CD8-positive, alpha-beta memory T cell (primary cell): ENCODE measurements around the gene CELF4. TPM values are rescaled to one million over a fixed set of nuclear protein-coding genes. Genes with fewer than 3 reads are reported as not detected.

Experiments used
- CTCF ChIA-PET: fragments of 350-600 bp; sonication (Branson Sonifier 250); formaldehyde crosslinking; loops from one replicate; lab custom pipeline; 2021; ENCODE audit warnings: antibody characterized with exemption; lab: Charles Lee
- POLR2A ChIA-PET: fragments of 350-600 bp; sonication (Branson Sonifier 250); formaldehyde crosslinking; loops from one replicate; lab custom pipeline; 2021; ENCODE audit warnings: antibody characterized with exemption; lab: Charles Lee
- DNase-seq, 5 donors: peaks; one replicate each; pipeline versions ENCODE4 v3.0.0 to v3.0.0-alpha.2; 2020 to 2022; ENCODE audit warnings: mixed read lengths in 1 of 5
- H3K27ac ChIP-seq: one replicate; pipeline ENCODE4 v1.7.0; 2013; ENCODE audit warnings: low read depth, mild to moderate bottlenecking, low read length, moderate library complexity
- H3K27me3 ChIP-seq: 2 replicates; pipeline ENCODE4 v1.7.0; 2013; ENCODE audit warnings: low read length, mild to moderate bottlenecking; ENCODE audit not compliant: insufficient read depth, poor library complexity, severe bottlenecking
- H3K36me3 ChIP-seq: 2 replicates; pipeline ENCODE4 v1.7.0; 2013; ENCODE audit warnings: mild to moderate bottlenecking, low read length, moderate library complexity; ENCODE audit not compliant: insufficient read depth
- H3K4me1 ChIP-seq: 2 replicates; pipeline ENCODE4 v1.7.0; 2013; ENCODE audit warnings: mild to moderate bottlenecking, low read length, moderate library complexity; ENCODE audit not compliant: insufficient read depth
- H3K4me3 ChIP-seq: 2 replicates; pipeline ENCODE4 v1.7.0; 2013; ENCODE audit warnings: mild to moderate bottlenecking, low read length
- H3K9me3 ChIP-seq: 2 replicates; pipeline ENCODE4 v1.7.0; 2013; ENCODE audit warnings: mild to moderate bottlenecking, low read length
- H3K27ac Mint-ChIP-seq, 8 donors: one replicate each; pipeline ENCODE4 v1.8.0; 2020 to 2021; ENCODE audit warnings: mixed read lengths in 8 of 8, mild to moderate bottlenecking in 6 of 8, inconsistent platforms in 3 of 8, moderate library complexity in 3 of 8
- H3K27me3 Mint-ChIP-seq, 2 donors: one replicate each; pipeline ENCODE4 v1.8.0; 2020 to 2021; ENCODE audit warnings: mixed read lengths in 2 of 2, mild to moderate bottlenecking in 1 of 2, moderate library complexity in 1 of 2
- H3K36me3 Mint-ChIP-seq, 3 donors: one replicate each; pipeline ENCODE4 v1.8.0; 2020 to 2021; ENCODE audit warnings: mixed read lengths in 3 of 3, inconsistent platforms in 1 of 3, mild to moderate bottlenecking in 1 of 3
- H3K4me1 Mint-ChIP-seq, 3 donors: one replicate each; pipeline ENCODE4 v1.8.0; 2020 to 2021; ENCODE audit warnings: mixed read lengths in 3 of 3, inconsistent platforms in 1 of 3, mild to moderate bottlenecking in 1 of 3
- H3K4me3 Mint-ChIP-seq, 7 donors: one replicate each; pipeline ENCODE4 v1.8.0; 2020 to 2021; ENCODE audit warnings: mixed read lengths in 7 of 7, mild to moderate bottlenecking in 6 of 7, moderate library complexity in 4 of 7, inconsistent platforms in 2 of 7
- H3K9me3 Mint-ChIP-seq, 5 donors: one replicate each; pipeline ENCODE4 v1.8.0; 2020 to 2022; ENCODE audit warnings: mixed read lengths in 5 of 5, mild to moderate bottlenecking in 3 of 5, moderate library complexity in 2 of 5, inconsistent platforms in 1 of 5
- polyA plus RNA-seq: library from polyadenylated mRNA; unstranded; fragments of 300-500 nt; fragmentation: Illumina TruSeq; gene quantifications from one replicate; pipeline ENCODE4 v1.2.3, GENCODE V29; 2021
- total RNA-seq, 2 experiments: library from RNA; stranded (reverse); gene quantifications; one replicate each; pipeline ENCODE4 v1.2.3, GENCODE V29; 2021

Gene CELF4
- total and polyA plus RNA-seq, 3 experiments from 2014 or later, result not detected

DNA sequence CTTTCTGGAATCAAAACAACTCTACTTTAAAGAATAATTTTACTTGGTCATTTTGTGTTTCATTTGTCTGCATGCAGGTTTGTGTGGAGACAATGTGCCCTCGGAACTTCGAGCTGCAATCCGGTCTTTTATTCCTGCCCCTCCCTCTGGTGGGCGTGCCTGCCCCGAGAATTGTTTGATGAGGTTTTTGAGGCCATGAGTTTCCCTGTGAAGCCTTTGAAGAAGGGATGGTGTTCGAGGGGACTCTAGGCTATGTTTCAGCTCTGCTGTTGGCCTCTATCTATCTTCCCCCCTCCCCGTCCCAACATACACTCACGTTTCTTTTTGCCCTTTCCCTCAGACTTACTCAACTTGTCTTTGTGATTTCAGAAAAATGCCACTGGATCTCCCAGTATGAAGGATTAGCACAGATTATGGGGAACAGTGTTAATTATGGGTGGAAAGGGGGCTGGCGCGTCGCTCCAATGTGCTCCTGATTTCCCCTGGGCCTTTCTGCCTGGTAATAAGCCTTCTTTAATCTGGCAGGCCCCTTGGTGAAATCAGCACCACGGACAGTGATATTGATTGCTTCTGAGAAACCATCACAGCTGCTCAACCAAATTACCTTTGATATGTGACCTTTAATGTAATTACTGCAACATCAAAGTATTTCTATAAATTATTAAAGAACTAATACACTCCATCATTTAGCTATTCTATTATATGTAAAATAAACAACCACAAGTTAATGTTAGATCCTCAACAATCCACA is 82.2 kb downstream of the CELF4 start:
- H3K4me1 Mint-ChIP-seq, result peaks cover 0 to 8% (median 5%) of the 10 kb centered on the region in 3 donors
- POLR2A ChIA-PET, result no interaction called here
- peaks cover 23% of the 10 kb centered on the region for H3K27me3 ChIP-seq
- H3K9me3 Mint-ChIP-seq, result peaks cover 0 to 10% (median 5%) of the 10 kb centered on the region in 5 donors
- H3K36me3 Mint-ChIP-seq, result no peaks in the 10 kb centered on the region
- H3K27me3 Mint-ChIP-seq, result peaks cover 30 to 45% of the 10 kb centered on the region in 2 donors
- no peak overlapping the region for H3K4me3 ChIP-seq
- H3K27ac Mint-ChIP-seq, result no peak overlapping the region
- no peak overlapping the region for H3K27ac ChIP-seq
- CTCF ChIA-PET, result no interaction called here
- H3K4me3 Mint-ChIP-seq, result no peak overlapping the region
- H3K4me1 ChIP-seq, result no peaks in the 10 kb centered on the region
- H3K36me3 ChIP-seq, result no peaks in the 10 kb centered on the region
- DNase-seq, result no peak
- H3K9me3 ChIP-seq, result no peaks in the 10 kb centered on the region

GRCh38 chr18:37482433-37482832 is 83.2 kb downstream of the CELF4 start:
- no peaks in the 10 kb centered on the region for H3K9me3 ChIP-seq
- H3K27ac ChIP-seq, result no peak overlapping the region
- H3K36me3 ChIP-seq, result no peaks in the 10 kb centered on the region
- H3K4me3 ChIP-seq, result no peak overlapping the region
- H3K4me1 Mint-ChIP-seq, result peaks cover 0 to 8% (median 5%) of the 10 kb centered on the region in 3 donors
- no peaks in the 10 kb centered on the region for H3K4me1 ChIP-seq
- H3K27ac Mint-ChIP-seq, result no peak overlapping the region
- no peaks in the 10 kb centered on the region for H3K36me3 Mint-ChIP-seq
- CTCF ChIA-PET, result no interaction called here
- no peak for DNase-seq
- peaks cover 0 to 10% (median 3%) of the 10 kb centered on the region in 5 donors for H3K9me3 Mint-ChIP-seq
- H3K27me3 Mint-ChIP-seq, result peaks cover 25 to 36% of the 10 kb centered on the region in 2 donors
- no peak overlapping the region for H3K4me3 Mint-ChIP-seq
- H3K27me3 ChIP-seq, result peaks cover 21% of the 10 kb centered on the region
- POLR2A ChIA-PET, result no interaction called here

GRCh38 chr18:37482002-37482401 is 83.6 kb downstream of the CELF4 start:
- no peaks in the 10 kb centered on the region for H3K36me3 Mint-ChIP-seq
- DNase-seq, result no peak
- CTCF ChIA-PET, result no interaction called here
- peaks cover 24 to 35% of the 10 kb centered on the region in 2 donors for H3K27me3 Mint-ChIP-seq
- POLR2A ChIA-PET, result no interaction called here
- Histone ChIP-seq H3K4me1 (no peaks in the 10 kb centered on the region), H3K27me3 (peaks cover 17% of the 10 kb centered on the region), H3K4me3 (no peak overlapping the region), H3K9me3 (no peaks in the 10 kb centered on the region), H3K36me3 (no peaks in the 10 kb centered on the region), H3K27ac (no peak overlapping the region)
- peaks cover 0 to 10% (median 3%) of the 10 kb centered on the region in 5 donors for H3K9me3 Mint-ChIP-seq
- no peak overlapping the region for H3K27ac Mint-ChIP-seq
- H3K4me3 Mint-ChIP-seq, result no peak overlapping the region
- peaks cover 0 to 8% (median 5%) of the 10 kb centered on the region in 3 donors for H3K4me1 Mint-ChIP-seq

DNA sequence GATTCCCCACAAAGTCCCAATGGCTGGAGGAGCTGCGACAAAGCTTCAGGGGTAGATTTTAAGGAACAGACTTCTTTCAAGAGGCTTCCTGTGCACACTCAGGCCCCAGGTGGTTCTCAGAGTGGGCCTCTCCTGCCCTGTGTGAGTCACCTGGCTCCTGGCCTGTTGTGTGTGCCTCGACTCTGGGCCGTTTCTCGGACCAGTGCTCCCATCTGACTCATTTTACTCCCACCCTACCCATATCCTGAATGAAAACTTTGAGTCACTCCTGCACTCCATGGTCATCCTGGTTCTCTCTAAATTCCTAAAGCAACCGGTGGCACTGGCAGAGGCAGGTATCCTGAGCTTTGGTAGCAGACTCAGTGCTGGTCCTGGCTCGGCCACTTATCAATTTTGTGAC is 84.1 kb downstream of the CELF4 start:
- no peak for DNase-seq
- H3K9me3 ChIP-seq, result no peaks in the 10 kb centered on the region
- ChIA-PET POLR2A (no interaction called here), CTCF (no interaction called here)
- H3K4me1 ChIP-seq, result no peaks in the 10 kb centered on the region
- Mint-ChIP-seq H3K27me3 (peaks cover 20 to 33% of the 10 kb centered on the region in 2 donors), H3K36me3 (no peaks in the 10 kb centered on the region), H3K4me1 (peaks cover 0 to 8% (median 3%) of the 10 kb centered on the region in 3 donors), H3K9me3 (peaks cover 0 to 8% (median 0%) of the 10 kb centered on the region in 5 donors), H3K27ac (no peak overlapping the region), H3K4me3 (no peak overlapping the region)
- H3K4me3 ChIP-seq, result no peak overlapping the region
- H3K27me3 ChIP-seq, result peaks cover 13% of the 10 kb centered on the region
- H3K36me3 ChIP-seq, result no peaks in the 10 kb centered on the region
- H3K27ac ChIP-seq, result no peak overlapping the region

- no peaks in the 10 kb centered on the region for H3K4me1 ChIP-seq
- Mint-ChIP-seq H3K27me3 (peaks cover 16 to 28% of the 10 kb centered on the region in 2 donors), H3K27ac (no peak overlapping the region), H3K4me1 (peaks cover 0 to 5% (median 3%) of the 10 kb centered on the region in 3 donors), H3K36me3 (no peaks in the 10 kb centered on the region), H3K4me3 (no peak overlapping the region), H3K9me3 (peaks cover 0 to 6% (median 0%) of the 10 kb centered on the region in 5 donors)
- ChIA-PET CTCF (no interaction called here), POLR2A (no interaction called here)
- peaks cover 12% of the 10 kb centered on the region for H3K27me3 ChIP-seq
- DNase-seq, result no peak
- H3K4me3 ChIP-seq, result no peak overlapping the region
- H3K9me3 ChIP-seq, result no peaks in the 10 kb centered on the region
- H3K36me3 ChIP-seq, result no peaks in the 10 kb centered on the region
- H3K27ac ChIP-seq, result no peak overlapping the region
These were observed 84.5 kb downstream of the CELF4 start for GRCh38 chr18:37481072-37481471.

DNA sequence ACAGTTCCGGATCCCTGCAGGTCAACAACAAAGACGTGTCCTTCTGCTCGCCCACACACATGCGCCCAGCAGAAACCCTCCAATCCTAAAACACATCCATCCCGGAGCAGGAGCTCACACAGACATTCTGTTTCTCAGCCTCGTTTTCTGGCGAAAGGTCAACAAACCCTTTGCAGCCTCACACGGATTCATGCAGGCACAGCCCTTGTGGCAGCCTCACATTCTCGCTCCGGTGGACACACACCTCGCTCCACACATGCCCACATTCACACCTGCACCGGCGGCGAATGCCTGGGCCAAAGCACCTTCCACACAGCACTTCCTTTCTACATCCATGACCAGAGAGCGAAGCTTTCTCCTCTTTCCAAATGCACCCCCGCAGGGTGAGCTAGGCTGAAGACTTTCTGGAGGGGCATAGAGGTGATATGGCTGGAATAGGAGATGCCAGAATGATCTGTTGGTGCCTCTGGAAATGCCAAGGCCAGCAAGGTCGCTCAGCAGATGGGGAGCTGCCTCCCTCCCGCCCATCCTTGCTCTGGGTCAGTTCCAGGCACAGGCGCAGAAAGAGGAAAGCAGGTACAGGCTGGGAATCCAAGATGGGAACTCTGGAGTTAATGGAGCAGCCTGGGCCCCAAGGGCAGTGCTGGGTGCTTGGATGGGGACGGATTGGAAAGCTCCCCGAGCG is 88.8 kb downstream of the CELF4 start:
- H3K27me3 Mint-ChIP-seq, result peaks cover 10 to 11% of the 10 kb centered on the region in 2 donors
- H3K9me3 ChIP-seq, result no peaks in the 10 kb centered on the region
- H3K4me1 Mint-ChIP-seq, result no peaks in the 10 kb centered on the region
- no peaks in the 10 kb centered on the region for H3K27me3 ChIP-seq
- no peak overlapping the region for H3K27ac ChIP-seq
- no peak overlapping the region for H3K27ac Mint-ChIP-seq
- ChIA-PET CTCF (no interaction called here), POLR2A (no interaction called here)
- no peak for DNase-seq
- no peaks in the 10 kb centered on the region for H3K36me3 Mint-ChIP-seq
- no peaks in the 10 kb centered on the region for H3K36me3 ChIP-seq
- no peaks in the 10 kb centered on the region for H3K9me3 Mint-ChIP-seq
- no peak overlapping the region for H3K4me3 ChIP-seq
- no peak overlapping the region for H3K4me3 Mint-ChIP-seq
- H3K4me1 ChIP-seq, result no peaks in the 10 kb centered on the region

- Histone ChIP-seq H3K4me3 (no peak overlapping the region), H3K36me3 (no peaks in the 10 kb centered on the region), H3K4me1 (no peaks in the 10 kb centered on the region), H3K27ac (no peak overlapping the region), H3K27me3 (no peaks in the 10 kb centered on the region), H3K9me3 (no peaks in the 10 kb centered on the region)
- Mint-ChIP-seq H3K36me3 (no peaks in the 10 kb centered on the region), H3K27ac (no peak overlapping the region), H3K27me3 (peaks cover 11 to 12% of the 10 kb centered on the region in 2 donors), H3K4me1 (no peaks in the 10 kb centered on the region), H3K9me3 (peaks cover 0 to 2% (median 0%) of the 10 kb centered on the region in 5 donors), H3K4me3 (no peak overlapping the region)
- CTCF ChIA-PET, result no interaction called here
- POLR2A ChIA-PET, result no interaction called here
- DNase-seq, result no peak
These were observed 89.4 kb downstream of the CELF4 start for GRCh38 chr18:37476182-37476581.

DNA sequence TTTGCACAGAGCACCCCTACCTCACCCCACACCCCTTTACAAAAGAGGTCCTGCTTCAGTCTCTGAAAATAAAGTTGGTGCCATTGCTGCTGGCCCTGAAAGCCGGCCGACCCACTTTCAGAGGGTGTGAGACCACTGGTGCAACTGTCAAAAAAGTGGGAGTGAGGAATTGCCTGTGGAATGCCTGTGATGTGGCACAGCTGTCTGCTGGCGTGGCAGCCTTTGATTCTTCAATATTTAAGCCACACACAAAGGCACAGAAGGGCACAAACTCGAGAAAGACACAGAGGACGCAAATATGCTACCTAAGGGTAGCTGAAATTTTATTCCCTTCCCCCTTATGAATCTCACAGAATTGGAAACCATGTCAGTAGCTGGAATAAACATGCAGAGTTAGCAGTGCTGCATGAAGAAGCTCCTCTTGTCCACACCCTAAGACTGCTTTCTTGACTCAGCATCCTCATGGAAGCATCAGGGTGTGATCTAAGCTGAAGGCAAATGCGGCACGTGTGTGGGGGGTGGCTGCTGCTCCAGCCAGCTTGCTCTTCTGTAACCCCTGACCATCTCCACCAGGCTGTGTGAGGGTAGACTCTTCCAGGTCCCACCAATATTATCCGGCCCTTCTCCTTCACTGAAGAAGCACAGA is 92.3 kb downstream of the CELF4 start:
- Histone ChIP-seq H3K27me3 (no peaks in the 10 kb centered on the region), H3K36me3 (no peaks in the 10 kb centered on the region), H3K9me3 (no peaks in the 10 kb centered on the region), H3K4me3 (no peak overlapping the region), H3K4me1 (no peaks in the 10 kb centered on the region), H3K27ac (no peak overlapping the region)
- no peak overlapping the region for H3K4me3 Mint-ChIP-seq
- peaks cover 0 to 2% (median 0%) of the 10 kb centered on the region in 5 donors for H3K9me3 Mint-ChIP-seq
- DNase-seq, result no peak
- CTCF ChIA-PET, result no interaction called here
- POLR2A ChIA-PET, result no interaction called here
- H3K4me1 Mint-ChIP-seq, result no peaks in the 10 kb centered on the region
- H3K27ac Mint-ChIP-seq, result no peak overlapping the region
- H3K27me3 Mint-ChIP-seq, result peaks cover 7 to 8% of the 10 kb centered on the region in 2 donors
- H3K36me3 Mint-ChIP-seq, result no peaks in the 10 kb centered on the region
